Measurements from ENCODE around the gene NFASC.
A peak's percentile ranks its signal among the peaks of the same experiment; 100 is the strongest.

Gene NFASC

GRCh38 chr1:204941421-204942338, 71.0 kb downstream of the NFASC start:
- peak; percentile 65 for DNase-seq (ENCODE audit: low read depth)
- no peak overlapping the region for H3K4me3 ChIP-seq (ENCODE audit: control insufficient read depth, low read depth, low read length)
- TF ChIP-seq, protein P1, sequence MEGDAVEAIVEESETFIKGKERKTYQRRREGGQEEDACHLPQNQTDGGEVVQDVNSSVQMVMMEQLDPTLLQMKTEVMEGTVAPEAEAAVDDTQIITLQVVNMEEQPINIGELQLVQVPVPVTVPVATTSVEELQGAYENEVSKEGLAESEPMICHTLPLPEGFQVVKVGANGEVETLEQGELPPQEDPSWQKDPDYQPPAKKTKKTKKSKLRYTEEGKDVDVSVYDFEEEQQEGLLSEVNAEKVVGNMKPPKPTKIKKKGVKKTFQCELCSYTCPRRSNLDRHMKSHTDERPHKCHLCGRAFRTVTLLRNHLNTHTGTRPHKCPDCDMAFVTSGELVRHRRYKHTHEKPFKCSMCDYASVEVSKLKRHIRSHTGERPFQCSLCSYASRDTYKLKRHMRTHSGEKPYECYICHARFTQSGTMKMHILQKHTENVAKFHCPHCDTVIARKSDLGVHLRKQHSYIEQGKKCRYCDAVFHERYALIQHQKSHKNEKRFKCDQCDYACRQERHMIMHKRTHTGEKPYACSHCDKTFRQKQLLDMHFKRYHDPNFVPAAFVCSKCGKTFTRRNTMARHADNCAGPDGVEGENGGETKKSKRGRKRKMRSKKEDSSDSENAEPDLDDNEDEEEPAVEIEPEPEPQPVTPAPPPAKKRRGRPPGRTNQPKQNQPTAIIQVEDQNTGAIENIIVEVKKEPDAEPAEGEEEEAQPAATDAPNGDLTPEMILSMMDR (conservative IDR thresholded peaks at IDR 0.05; ENCODE audit: control insufficient read depth, insufficient read depth, low read depth, low read length): peak; percentile 98

DNA sequence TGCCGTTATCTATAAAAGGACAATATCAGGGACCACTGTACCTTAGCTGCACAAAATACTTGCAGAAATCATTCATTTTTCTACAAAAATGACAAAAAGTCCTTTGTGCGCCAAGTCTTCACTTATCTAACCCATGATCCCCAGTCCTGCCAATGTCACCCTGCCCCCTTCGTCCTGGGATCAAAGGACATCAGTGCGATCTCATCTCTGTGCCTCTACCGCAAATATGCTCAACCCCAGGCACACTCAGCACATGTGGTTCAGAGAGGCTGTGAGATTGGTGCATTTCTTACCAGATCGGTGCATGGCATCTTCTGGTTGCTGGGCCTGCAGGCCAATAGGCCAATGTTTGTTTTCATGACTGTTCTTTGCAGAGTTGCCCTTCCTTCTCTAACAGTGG, 72.8 kb downstream of the NFASC start:
- TF ChIP-seq, protein P1 (conservative IDR thresholded peaks at IDR 0.05; ENCODE audit: control insufficient read depth, insufficient read depth, low read depth, low read length): no peak
- DNase-seq (ENCODE audit: low read depth): no peak
- H3K4me3 ChIP-seq (ENCODE audit: control insufficient read depth, low read depth, low read length): no peak overlapping the region

GRCh38 chr1:204944662-204945061, 74.0 kb downstream of the NFASC start:
- no peak overlapping the region for H3K4me3 ChIP-seq (ENCODE audit: control insufficient read depth, low read depth, low read length)
- no peak for DNase-seq (ENCODE audit: low read depth)

DNA sequence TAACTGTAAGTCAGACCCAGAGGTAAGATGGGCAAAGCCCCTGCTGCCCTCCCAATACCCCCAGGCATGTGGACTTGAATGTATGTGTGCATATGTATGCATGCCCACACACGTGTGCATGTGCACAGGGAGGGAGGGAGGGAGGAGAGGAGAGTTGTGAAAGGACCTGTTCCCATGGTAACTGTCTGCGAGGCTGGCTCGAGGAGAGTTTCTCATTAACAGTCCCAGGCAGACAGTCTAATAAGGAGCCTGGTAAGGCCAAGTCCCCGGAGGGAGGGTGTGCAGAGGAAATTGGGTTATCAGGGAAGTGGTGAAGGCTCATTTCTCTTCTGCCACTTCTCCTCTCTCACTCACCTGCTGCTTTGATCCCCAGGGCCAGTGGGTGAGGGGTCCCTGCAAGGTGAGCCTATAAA, 74.9 kb downstream of the NFASC start:
- TF ChIP-seq, protein P1 (conservative IDR thresholded peaks at IDR 0.05; ENCODE audit: control insufficient read depth, insufficient read depth, low read depth, low read length): no peak
- no peak for DNase-seq (ENCODE audit: low read depth)

More at GRCh38 chr1:204944662-204945061, 74.0 kb downstream of the NFASC start:
- TF ChIP-seq, protein P1 (conservative IDR thresholded peaks at IDR 0.05; ENCODE audit: control insufficient read depth, insufficient read depth, low read depth, low read length): no peak

DNA sequence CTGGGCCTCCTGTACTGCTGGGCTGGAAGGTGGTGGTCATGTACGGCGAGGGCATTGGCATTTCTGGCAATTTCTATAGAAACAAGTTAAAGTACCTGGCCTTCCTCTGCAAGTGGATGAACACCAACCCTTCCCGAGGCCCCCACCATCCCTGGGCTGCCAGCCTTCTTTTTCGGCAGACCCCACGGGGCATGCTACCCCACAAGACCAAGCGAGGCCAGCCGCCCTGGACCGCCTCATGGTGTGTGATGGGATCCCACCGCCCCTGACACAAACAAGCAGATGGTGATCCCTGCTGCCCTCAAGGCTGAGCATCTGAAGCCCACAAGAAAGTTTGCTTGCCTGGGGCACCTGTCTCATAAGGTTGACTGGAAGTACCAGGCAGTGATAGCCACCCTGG, 76.0 kb downstream of the NFASC start:
- TF ChIP-seq, protein P1 (conservative IDR thresholded peaks at IDR 0.05; ENCODE audit: control insufficient read depth, insufficient read depth, low read depth, low read length): no peak
- no peak overlapping the region for H3K4me3 ChIP-seq (ENCODE audit: control insufficient read depth, low read depth, low read length)
- DNase-seq (ENCODE audit: low read depth): no peak

More for the DNA sequence above, 74.9 kb downstream of the NFASC start:
- no peak overlapping the region for H3K4me3 ChIP-seq (ENCODE audit: control insufficient read depth, low read depth, low read length)

- TF ChIP-seq, protein P1 (conservative IDR thresholded peaks at IDR 0.05; ENCODE audit: control insufficient read depth, insufficient read depth, low read depth, low read length): no peak
- no peak overlapping the region for H3K4me3 ChIP-seq (ENCODE audit: control insufficient read depth, low read depth, low read length)
- no peak for DNase-seq (ENCODE audit: low read depth)
Measured at GRCh38 chr1:204947338-204947737, 76.7 kb downstream of the NFASC start.

Measured in fibroblast of mammary gland (primary cell).